GM19438 (cell line): Measurements from ENCODE around the gene TNFRSF19.
"Not testable (repeated sequence)": the region's sequence is repeated elsewhere in the genome, so short reads cannot be mapped to it uniquely, and the experiment has no call there.

ENCODE experiments used
- ATAC-seq: cut with Tn5 transposase; IDR thresholded peaks from one replicate; pipeline ENCODE4 v1.9.1; 2021; ENCODE audit warnings: low read depth; ENCODE audit not compliant: unreplicated experiment

Gene TNFRSF19

GRCh38 chr13:23563085-23563845 lies 6.9 kb upstream of the TNFRSF19 start:
- no peak for ATAC-seq

- ATAC-seq: no peak
These were observed 2.2 kb upstream of the TNFRSF19 start for GRCh38 chr13:23567906-23568460.

GRCh38 chr13:23570921-23571315 lies 706 bp downstream of the TNFRSF19 start:
- no peak for ATAC-seq

GRCh38 chr13:23571431-23571830 lies 1.2 kb downstream of the TNFRSF19 start:
- ATAC-seq: no peak

- no peak for ATAC-seq
These were observed 2.6 kb downstream of the TNFRSF19 start for GRCh38 chr13:23572836-23573235.

- no peak for ATAC-seq
These were observed 4.4 kb downstream of the TNFRSF19 start for GRCh38 chr13:23574421-23575145.

- no peak for ATAC-seq
These were observed 5.4 kb downstream of the TNFRSF19 start for GRCh38 chr13:23575632-23576031.

GRCh38 chr13:23578411-23579071 lies 8.3 kb downstream of the TNFRSF19 start:
- ATAC-seq: peak; percentile 75

GRCh38 chr13:23579072-23579895 lies 9.1 kb downstream of the TNFRSF19 start:
- ATAC-seq: peak; percentile 90

GRCh38 chr13:23579896-23580683 lies 9.9 kb downstream of the TNFRSF19 start:
- no peak for ATAC-seq

- no peak for ATAC-seq
These were observed 10.5 kb downstream of the TNFRSF19 start for GRCh38 chr13:23580684-23581060.

GRCh38 chr13:23583491-23583890 lies 13.3 kb downstream of the TNFRSF19 start:
- ATAC-seq: no peak

GRCh38 chr13:23584275-23584674 lies 14.1 kb downstream of the TNFRSF19 start:
- ATAC-seq: no peak

- no peak for ATAC-seq
These were observed 16.1 kb downstream of the TNFRSF19 start for GRCh38 chr13:23586336-23586735.

- no peak for ATAC-seq
These were observed 18.5 kb downstream of the TNFRSF19 start for GRCh38 chr13:23588666-23589065.

- ATAC-seq: no peak
These were observed 22.4 kb downstream of the TNFRSF19 start for GRCh38 chr13:23592596-23592995.

GRCh38 chr13:23593148-23593547 lies 22.9 kb downstream of the TNFRSF19 start:
- ATAC-seq: no peak

GRCh38 chr13:23594290-23594689 lies 24.1 kb downstream of the TNFRSF19 start:
- not testable (repeated sequence) for ATAC-seq

- no peak for ATAC-seq
These were observed 28.2 kb downstream of the TNFRSF19 start for GRCh38 chr13:23598369-23598768.
